Natural killer cell treated with Interleukin-12 subunit alpha and Interleukin-12 subunit beta and Interleukin-15 and Interleukin-18, amount 100 ng/mL, for 72 hours (primary cell): ENCODE results near the gene AFP. TPM values are rescaled to one million over a fixed set of nuclear protein-coding genes. Genes with fewer than 3 reads are reported as not detected.

Experiments used
- ATAC-seq, 2 donors: fragments of 150-1000 bp; cut with Tn5 transposase in 1 of 2; sonication (Bioruptor Pico), chemical (Tn5 transposase) in 1 of 2; 2 replicates each; pipeline ENCODE4 v1.10.0; 2021
- DNase-seq: peaks from one replicate; pipeline ENCODE4 v3.0.0; 2022; ENCODE audit warnings: low spot score
- H3K27ac Mint-ChIP-seq, 2 donors: 1 replicate in 1 of 2; 2 replicates in 1 of 2; pipeline ENCODE4 v1.8.0; 2022; ENCODE audit warnings: mixed read lengths in 2 of 2, mild to moderate bottlenecking in 1 of 2, moderate library complexity in 1 of 2
- H3K27me3 Mint-ChIP-seq, 2 donors: 1 replicate in 1 of 2; 2 replicates in 1 of 2; pipeline ENCODE4 v1.8.0; 2022; ENCODE audit warnings: mixed read lengths in 2 of 2
- H3K36me3 Mint-ChIP-seq: one replicate; pipeline ENCODE4 v1.8.0; 2022; ENCODE audit warnings: mixed read lengths
- H3K4me1 Mint-ChIP-seq, 2 donors: 1 replicate in 1 of 2; 2 replicates in 1 of 2; pipeline ENCODE4 v1.8.0; 2022; ENCODE audit warnings: low read depth in 2 of 2, mixed read lengths in 2 of 2, mild to moderate bottlenecking in 1 of 2
- H3K4me3 Mint-ChIP-seq: one replicate; pipeline ENCODE4 v1.8.0; 2022; ENCODE audit warnings: mixed read lengths
- H3K9me3 Mint-ChIP-seq: 2 replicates; pipeline ENCODE4 v1.8.0; 2022; ENCODE audit warnings: mixed read lengths
- total RNA-seq, 2 donors: library from RNA; stranded (reverse); gene quantifications; one replicate each; pipeline ENCODE4 v1.2.3, GENCODE V29; 2022

Gene AFP
- total RNA-seq, 2 donors from 2014 or later, result not detected

DNA sequence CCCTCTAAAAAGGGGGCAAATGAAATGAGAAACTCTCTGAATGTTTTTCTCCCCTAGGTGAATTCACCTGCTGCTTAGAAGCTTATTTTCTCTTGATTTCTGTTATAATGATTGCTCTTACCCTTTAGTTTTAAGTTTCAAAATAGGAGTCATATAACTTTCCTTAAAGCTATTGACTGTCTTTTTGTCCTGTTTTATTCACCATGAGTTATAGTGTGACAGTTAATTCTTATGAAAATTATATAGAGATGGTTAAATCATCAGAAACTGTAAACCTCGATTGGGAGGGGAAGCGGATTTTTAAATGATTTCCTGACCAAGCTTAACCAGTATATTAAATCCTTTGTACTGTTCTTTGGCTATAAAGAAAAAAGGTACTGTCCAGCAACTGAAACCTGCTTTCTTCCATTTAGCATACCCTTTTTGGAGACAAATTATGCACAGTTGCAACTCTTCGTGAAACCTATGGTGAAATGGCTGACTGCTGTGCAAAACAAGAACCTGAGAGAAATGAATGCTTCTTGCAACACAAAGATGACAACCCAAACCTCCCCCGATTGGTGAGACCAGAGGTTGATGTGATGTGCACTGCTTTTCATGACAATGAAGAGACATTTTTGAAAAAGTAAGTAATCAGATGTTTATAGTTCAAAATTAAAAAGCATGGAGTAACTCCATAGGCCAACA lies 27.7 kb upstream of the AFP start:
- H3K36me3 Mint-ChIP-seq, result no peaks in the 10 kb centered on the region
- no peaks in the 10 kb centered on the region for H3K4me1 Mint-ChIP-seq
- DNase-seq (no peak), ATAC-seq (no peak)
- H3K4me3 Mint-ChIP-seq, result no peak overlapping the region
- no peaks in the 10 kb centered on the region for H3K9me3 Mint-ChIP-seq
- no peak overlapping the region for H3K27ac Mint-ChIP-seq
- H3K27me3 Mint-ChIP-seq, result no peaks in the 10 kb centered on the region

DNA sequence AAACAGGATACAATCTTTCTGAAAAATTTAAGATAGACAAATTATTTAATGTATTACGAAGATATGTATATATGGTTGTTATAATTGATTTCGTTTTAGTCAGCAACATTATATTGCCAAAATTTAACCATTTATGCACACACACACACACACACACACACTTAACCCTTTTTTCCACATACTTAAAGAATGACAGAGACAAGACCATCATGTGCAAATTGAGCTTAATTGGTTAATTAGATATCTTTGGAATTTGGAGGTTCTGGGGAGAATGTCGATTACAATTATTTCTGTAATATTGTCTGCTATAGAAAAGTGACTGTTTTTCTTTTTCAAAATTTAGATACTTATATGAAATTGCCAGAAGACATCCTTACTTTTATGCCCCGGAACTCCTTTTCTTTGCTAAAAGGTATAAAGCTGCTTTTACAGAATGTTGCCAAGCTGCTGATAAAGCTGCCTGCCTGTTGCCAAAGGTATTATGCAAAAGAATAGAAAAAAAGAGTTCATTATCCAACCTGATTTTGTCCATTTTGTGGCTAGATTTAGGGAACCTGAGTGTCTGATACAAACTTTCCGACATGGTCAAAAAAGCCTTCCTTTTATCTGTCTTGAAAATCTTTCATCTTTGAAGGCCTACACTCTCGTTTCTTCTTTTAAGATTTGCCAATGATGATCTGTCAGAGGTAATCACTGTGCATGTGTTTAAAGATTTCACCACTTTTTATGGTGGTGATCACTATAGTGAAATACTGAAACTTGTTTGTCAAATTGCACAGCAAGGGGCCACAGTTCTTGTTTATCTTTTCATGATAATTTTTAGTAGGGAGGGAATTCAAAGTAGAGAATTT lies 26.8 kb upstream of the AFP start:
- H3K27ac Mint-ChIP-seq, result no peak overlapping the region
- no peaks in the 10 kb centered on the region for H3K4me1 Mint-ChIP-seq
- DNase-seq (no peak), ATAC-seq (no peak)
- H3K27me3 Mint-ChIP-seq, result no peaks in the 10 kb centered on the region
- H3K36me3 Mint-ChIP-seq, result no peaks in the 10 kb centered on the region
- no peaks in the 10 kb centered on the region for H3K9me3 Mint-ChIP-seq
- no peak overlapping the region for H3K4me3 Mint-ChIP-seq

DNA sequence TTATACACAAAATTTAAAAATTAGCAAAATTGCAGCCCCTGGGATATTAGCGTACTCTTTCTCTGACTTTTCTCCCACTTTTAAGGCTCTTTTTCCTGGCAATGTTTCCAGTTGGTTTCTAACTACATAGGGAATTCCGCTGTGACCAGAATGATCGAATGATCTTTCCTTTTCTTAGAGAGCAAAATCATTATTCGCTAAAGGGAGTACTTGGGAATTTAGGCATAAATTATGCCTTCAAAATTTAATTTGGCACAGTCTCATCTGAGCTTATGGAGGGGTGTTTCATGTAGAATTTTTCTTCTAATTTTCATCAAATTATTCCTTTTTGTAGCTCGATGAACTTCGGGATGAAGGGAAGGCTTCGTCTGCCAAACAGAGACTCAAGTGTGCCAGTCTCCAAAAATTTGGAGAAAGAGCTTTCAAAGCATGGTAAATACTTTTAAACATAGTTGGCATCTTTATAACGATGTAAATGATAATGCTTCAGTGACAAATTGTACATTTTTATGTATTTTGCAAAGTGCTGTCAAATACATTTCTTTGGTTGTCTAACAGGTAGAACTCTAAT lies 26.0 kb upstream of the AFP start:
- Mint-ChIP-seq H3K9me3 (no peaks in the 10 kb centered on the region), H3K4me3 (no peak overlapping the region), H3K27ac (no peak overlapping the region), H3K27me3 (no peaks in the 10 kb centered on the region), H3K36me3 (no peaks in the 10 kb centered on the region), H3K4me1 (no peaks in the 10 kb centered on the region)
- DNase-seq (no peak), ATAC-seq (no peak)

DNA sequence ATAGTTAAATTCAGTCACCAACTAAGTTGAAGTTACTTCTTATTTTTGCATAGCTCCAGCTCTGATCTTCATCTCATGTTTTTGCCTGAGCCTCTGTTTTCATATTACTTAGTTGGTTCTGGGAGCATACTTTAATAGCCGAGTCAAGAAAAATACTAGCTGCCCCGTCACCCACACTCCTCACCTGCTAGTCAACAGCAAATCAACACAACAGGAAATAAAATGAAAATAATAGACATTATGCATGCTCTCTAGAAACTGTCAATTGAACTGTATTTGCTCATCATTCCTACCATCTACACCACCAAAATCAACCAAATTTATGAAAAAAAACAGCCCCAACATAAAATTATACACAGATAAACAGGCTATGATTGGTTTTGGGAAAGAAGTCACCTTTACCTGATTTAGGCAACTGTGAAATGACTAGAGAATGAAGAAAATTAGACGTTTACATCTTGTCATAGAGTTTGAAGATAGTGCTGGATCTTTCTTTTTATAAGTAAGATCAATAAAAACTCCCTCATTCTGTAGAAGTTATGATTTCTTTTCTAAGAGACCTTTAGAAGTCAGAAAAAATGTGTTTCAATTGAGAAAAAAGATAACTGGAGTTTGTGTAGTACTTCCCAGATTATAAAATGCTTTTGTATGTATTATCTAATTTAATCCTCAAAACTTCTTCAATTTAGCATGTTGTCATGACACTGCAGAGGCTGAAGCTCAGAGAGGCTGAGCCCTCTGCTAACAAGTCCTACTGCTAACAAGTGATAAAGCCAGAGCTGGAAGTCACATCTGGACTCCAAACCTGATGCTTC lies 24.9 kb upstream of the AFP start:
- no peaks in the 10 kb centered on the region for H3K27me3 Mint-ChIP-seq
- ATAC-seq, result no peak

DNA sequence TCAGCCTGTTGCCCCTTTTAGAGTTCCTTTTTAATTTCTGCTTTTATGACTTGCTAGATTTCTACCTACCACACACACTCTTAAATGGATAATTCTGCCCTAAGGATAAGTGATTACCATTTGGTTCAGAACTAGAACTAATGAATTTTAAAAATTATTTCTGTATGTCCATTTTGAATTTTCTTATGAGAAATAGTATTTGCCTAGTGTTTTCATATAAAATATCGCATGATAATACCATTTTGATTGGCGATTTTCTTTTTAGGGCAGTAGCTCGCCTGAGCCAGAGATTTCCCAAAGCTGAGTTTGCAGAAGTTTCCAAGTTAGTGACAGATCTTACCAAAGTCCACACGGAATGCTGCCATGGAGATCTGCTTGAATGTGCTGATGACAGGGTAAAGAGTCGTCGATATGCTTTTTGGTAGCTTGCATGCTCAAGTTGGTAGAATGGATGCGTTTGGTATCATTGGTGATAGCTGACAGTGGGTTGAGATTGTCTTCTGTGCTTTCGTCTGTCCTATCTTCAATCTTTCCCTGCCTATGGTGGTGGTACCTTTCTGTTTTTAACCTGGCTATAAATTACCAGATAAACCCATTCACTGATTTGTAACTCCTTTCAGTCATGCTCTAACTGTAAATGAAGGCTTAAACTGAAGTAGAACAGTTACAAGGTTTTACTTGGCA lies 24.1 kb upstream of the AFP start:
- H3K4me3 Mint-ChIP-seq, result no peak overlapping the region
- H3K4me1 Mint-ChIP-seq, result no peaks in the 10 kb centered on the region

More for the DNA sequence above, 24.9 kb upstream of the AFP start:
- H3K27ac Mint-ChIP-seq, result no peak overlapping the region
- DNase-seq, result no peak
- H3K4me3 Mint-ChIP-seq, result no peak overlapping the region
- no peaks in the 10 kb centered on the region for H3K9me3 Mint-ChIP-seq
- no peaks in the 10 kb centered on the region for H3K36me3 Mint-ChIP-seq
- no peaks in the 10 kb centered on the region for H3K4me1 Mint-ChIP-seq

DNA sequence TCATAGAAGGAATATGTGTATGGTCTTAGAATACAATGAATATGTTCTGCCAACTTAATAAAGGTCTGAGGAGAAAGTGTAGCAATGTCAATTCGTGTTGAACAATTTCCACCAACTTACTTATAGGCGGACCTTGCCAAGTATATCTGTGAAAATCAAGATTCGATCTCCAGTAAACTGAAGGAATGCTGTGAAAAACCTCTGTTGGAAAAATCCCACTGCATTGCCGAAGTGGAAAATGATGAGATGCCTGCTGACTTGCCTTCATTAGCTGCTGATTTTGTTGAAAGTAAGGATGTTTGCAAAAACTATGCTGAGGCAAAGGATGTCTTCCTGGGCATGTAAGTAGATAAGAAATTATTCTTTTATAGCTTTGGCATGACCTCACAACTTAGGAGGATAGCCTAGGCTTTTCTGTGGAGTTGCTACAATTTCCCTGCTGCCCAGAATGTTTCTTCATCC lies 22.7 kb upstream of the AFP start:
- Mint-ChIP-seq H3K4me3 (no peak overlapping the region), H3K27ac (no peak overlapping the region), H3K27me3 (no peaks in the 10 kb centered on the region), H3K9me3 (no peaks in the 10 kb centered on the region), H3K36me3 (no peaks in the 10 kb centered on the region), H3K4me1 (no peaks in the 10 kb centered on the region)
- DNase-seq (no peak), ATAC-seq (no peak)

More for the DNA sequence above, 24.1 kb upstream of the AFP start:
- Mint-ChIP-seq H3K36me3 (no peaks in the 10 kb centered on the region), H3K27ac (no peak overlapping the region), H3K9me3 (no peaks in the 10 kb centered on the region), H3K27me3 (no peaks in the 10 kb centered on the region)
- no peak for ATAC-seq
- DNase-seq, result no peak

DNA sequence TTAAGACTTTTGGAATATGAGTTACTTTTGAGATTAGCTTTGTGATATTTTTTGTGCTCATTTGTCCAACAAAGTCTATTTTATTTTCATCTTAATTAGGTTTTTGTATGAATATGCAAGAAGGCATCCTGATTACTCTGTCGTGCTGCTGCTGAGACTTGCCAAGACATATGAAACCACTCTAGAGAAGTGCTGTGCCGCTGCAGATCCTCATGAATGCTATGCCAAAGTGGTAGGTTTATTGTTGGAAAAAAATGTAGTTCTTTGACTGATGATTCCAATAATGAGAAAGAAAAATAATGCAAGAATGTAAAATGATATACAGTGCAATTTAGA lies 21.1 kb upstream of the AFP start:
- no peaks in the 10 kb centered on the region for H3K27me3 Mint-ChIP-seq
- no peaks in the 10 kb centered on the region for H3K36me3 Mint-ChIP-seq
- no peak overlapping the region for H3K27ac Mint-ChIP-seq
- H3K4me3 Mint-ChIP-seq, result no peak overlapping the region
- no peaks in the 10 kb centered on the region for H3K9me3 Mint-ChIP-seq
- H3K4me1 Mint-ChIP-seq, result no peaks in the 10 kb centered on the region
- ATAC-seq (no peak), DNase-seq (no peak)

DNA sequence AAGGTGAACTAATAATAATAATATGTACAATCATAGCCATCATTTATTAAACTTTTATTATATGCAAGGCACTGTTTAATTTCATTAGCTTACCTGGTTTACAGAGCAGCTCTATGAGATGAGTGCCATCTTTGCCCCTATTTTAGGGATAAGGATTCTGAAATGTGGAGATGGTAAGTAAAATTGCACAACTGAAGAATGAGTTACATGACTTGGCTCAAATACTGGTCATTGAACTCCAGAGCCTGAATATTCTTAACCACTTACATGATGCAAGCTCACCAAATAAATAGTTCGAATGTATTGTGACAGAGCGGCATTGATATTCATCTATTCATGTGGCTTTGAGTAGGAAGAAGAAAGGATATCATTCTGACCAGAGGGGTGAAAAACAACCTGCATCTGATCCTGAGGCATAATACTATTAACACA lies 20.2 kb upstream of the AFP start:
- Mint-ChIP-seq H3K4me1 (no peaks in the 10 kb centered on the region), H3K36me3 (no peaks in the 10 kb centered on the region), H3K27me3 (no peaks in the 10 kb centered on the region), H3K9me3 (no peaks in the 10 kb centered on the region), H3K27ac (no peak overlapping the region), H3K4me3 (no peak overlapping the region)
- no peak for DNase-seq
- ATAC-seq, result no peak

DNA sequence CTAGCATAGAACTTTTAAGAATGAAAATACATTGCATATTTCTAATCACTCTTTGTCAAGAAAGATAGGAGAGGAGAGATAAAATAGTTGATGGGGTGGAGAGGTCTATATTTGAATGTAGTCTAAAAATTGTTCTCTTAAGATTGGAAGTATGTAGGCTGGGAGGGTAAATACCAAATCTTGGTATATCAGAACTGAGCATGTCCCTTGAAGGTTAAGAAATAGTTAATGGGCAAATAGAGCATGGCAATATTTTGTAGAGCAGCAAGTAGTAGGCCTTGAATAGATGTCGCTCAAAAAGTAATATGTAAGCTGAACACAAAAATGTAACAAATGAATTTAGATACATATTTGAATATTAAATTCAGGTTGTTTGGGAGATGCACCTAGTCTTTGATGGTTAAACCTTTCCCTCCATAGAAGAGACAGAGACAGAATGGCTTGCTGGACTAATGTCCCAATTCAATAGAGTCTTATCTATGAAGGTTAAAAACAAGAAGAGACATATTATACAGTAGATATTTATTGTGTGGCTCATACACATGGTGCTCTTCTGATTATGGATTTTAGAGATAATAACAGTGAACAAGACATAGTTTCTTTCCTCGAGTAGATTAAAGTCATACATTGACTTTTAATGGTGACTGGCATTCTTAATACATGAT lies 19.5 kb upstream of the AFP start:
- no peak overlapping the region for H3K27ac Mint-ChIP-seq
- H3K27me3 Mint-ChIP-seq, result no peaks in the 10 kb centered on the region
- H3K4me1 Mint-ChIP-seq, result no peaks in the 10 kb centered on the region
- H3K36me3 Mint-ChIP-seq, result no peaks in the 10 kb centered on the region
- no peak overlapping the region for H3K4me3 Mint-ChIP-seq
- ATAC-seq, result no peak
- H3K9me3 Mint-ChIP-seq, result no peaks in the 10 kb centered on the region
- no peak for DNase-seq

DNA sequence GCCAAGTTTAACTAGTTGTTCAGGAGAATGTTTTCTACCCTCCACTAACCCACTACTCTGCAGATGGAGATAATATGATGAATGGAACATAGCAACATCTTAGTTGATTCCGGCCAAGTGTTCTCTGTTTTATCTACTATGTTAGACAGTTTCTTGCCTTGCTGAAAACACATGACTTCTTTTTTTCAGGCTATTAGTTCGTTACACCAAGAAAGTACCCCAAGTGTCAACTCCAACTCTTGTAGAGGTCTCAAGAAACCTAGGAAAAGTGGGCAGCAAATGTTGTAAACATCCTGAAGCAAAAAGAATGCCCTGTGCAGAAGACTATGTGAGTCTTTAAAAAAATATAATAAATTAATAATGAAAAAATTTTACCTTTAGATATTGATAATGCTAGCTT lies 18.7 kb upstream of the AFP start:
- ATAC-seq (no peak), DNase-seq (no peak)
- H3K27ac Mint-ChIP-seq, result no peak overlapping the region
- H3K4me3 Mint-ChIP-seq, result no peak overlapping the region
- no peaks in the 10 kb centered on the region for H3K4me1 Mint-ChIP-seq
- H3K9me3 Mint-ChIP-seq, result no peaks in the 10 kb centered on the region
- H3K36me3 Mint-ChIP-seq, result no peaks in the 10 kb centered on the region
- no peaks in the 10 kb centered on the region for H3K27me3 Mint-ChIP-seq

DNA sequence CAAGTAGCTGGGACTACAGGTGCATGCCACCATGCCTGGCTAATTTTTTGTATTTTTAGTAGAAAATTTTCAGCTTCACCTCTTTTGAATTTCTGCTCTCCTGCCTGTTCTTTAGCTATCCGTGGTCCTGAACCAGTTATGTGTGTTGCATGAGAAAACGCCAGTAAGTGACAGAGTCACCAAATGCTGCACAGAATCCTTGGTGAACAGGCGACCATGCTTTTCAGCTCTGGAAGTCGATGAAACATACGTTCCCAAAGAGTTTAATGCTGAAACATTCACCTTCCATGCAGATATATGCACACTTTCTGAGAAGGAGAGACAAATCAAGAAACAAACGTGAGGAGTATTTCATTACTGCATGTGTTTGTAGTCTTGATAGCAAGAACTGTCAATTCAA lies 18.0 kb upstream of the AFP start:
- Mint-ChIP-seq H3K36me3 (no peaks in the 10 kb centered on the region), H3K27me3 (no peaks in the 10 kb centered on the region), H3K9me3 (no peaks in the 10 kb centered on the region), H3K4me3 (no peak overlapping the region), H3K4me1 (no peaks in the 10 kb centered on the region), H3K27ac (no peak overlapping the region)
- ATAC-seq (no peak), DNase-seq (no peak)

DNA sequence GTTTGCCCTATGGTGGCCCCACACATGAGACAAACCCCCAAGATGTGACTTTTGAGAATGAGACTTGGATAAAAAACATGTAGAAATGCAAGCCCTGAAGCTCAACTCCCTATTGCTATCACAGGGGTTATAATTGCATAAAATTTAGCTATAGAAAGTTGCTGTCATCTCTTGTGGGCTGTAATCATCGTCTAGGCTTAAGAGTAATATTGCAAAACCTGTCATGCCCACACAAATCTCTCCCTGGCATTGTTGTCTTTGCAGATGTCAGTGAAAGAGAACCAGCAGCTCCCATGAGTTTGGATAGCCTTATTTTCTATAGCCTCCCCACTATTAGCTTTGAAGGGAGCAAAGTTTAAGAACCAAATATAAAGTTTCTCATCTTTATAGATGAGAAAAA lies 17.3 kb upstream of the AFP start:
- Mint-ChIP-seq H3K27me3 (no peaks in the 10 kb centered on the region), H3K27ac (no peak overlapping the region), H3K4me3 (no peak overlapping the region), H3K36me3 (no peaks in the 10 kb centered on the region), H3K9me3 (no peaks in the 10 kb centered on the region), H3K4me1 (no peaks in the 10 kb centered on the region)
- no peak for ATAC-seq
- DNase-seq, result no peak
